ENCODE results near the gene CPEB3.
"Not testable (repeated sequence)": the region's sequence is repeated elsewhere in the genome, so short reads cannot be mapped to it uniquely, and the experiment has no call there.

The CPEB3 gene

GRCh38 chr10:92267343-92267742, 23.5 kb downstream of the CPEB3 start:
- DNase-seq (ENCODE audit: low read depth in 2 of 2), result no peak

GRCh38 chr10:92265687-92266258, 25.1 kb downstream of the CPEB3 start:
- DNase-seq (ENCODE audit: low read depth in 2 of 2), result no peak

DNA sequence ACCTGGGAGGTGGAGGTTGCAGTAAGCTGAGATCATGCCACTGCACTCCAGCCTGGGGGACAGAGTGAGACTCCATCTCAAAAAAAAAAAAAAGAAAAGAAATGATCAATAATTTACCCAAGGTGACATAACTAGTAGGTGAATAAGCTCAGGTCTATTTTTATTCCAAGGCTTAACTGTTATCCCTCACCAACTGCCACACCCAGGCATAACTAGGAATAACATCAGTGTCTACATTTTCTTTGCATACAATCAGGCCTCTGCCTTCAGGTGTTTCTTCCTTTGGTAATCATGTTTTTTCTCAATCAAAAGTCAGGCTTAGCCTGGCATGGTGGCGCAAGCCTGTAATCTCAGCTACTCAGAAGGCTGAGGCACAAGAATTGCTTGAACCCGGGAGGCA, 26.6 kb downstream of the CPEB3 start:
- DNase-seq (ENCODE audit: low read depth in 2 of 2), result no peak

- no peak for DNase-seq (ENCODE audit: low read depth in 2 of 2)
Observed at GRCh38 chr10:92263396-92263795, 27.5 kb downstream of the CPEB3 start.

- no peak for DNase-seq (ENCODE audit: low read depth in 2 of 2)
Observed at GRCh38 chr10:92248566-92248965, 42.3 kb downstream of the CPEB3 start.

- DNase-seq (ENCODE audit: low read depth in 2 of 2), result no peak
Observed at GRCh38 chr10:92244796-92245195, 46.1 kb downstream of the CPEB3 start.

GRCh38 chr10:92242910-92243671, 47.8 kb downstream of the CPEB3 start:
- no peak for DNase-seq (ENCODE audit: low read depth in 2 of 2)

DNA sequence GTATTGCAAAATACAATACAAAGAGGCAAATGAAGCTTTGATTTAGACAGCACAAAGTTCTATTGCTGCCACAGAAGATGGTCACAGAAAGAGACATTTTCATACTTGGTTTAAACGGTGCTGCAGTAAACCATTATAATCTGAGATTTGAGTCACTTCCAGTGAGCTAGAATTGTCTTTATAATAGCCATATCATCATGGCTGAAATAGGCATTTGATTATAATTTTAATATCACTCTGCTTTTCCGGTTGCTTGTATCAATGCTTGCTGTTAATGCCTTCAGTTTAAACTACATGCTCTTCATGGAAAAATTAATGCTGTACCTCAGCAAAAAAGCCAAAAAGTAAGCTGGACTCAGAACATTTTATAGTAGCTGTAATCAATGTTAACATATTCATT, 48.5 kb downstream of the CPEB3 start:
- DNase-seq (ENCODE audit: low read depth in 2 of 2), result no peak

- no peak for DNase-seq (ENCODE audit: low read depth in 2 of 2)
Observed at GRCh38 chr10:92241501-92241900, 49.4 kb downstream of the CPEB3 start.

- no peak for DNase-seq (ENCODE audit: low read depth in 2 of 2)
Observed at GRCh38 chr10:92241158-92241500, 49.7 kb downstream of the CPEB3 start.

- no peak for DNase-seq (ENCODE audit: low read depth in 2 of 2)
Observed at GRCh38 chr10:92240289-92241157, 50.4 kb downstream of the CPEB3 start.

GRCh38 chr10:92239600-92240288, 51.1 kb downstream of the CPEB3 start:
- DNase-seq (ENCODE audit: low read depth in 2 of 2), result no peak

- DNase-seq (ENCODE audit: low read depth in 2 of 2), result no peak
Observed at GRCh38 chr10:92239151-92239599, 51.7 kb downstream of the CPEB3 start.

DNA sequence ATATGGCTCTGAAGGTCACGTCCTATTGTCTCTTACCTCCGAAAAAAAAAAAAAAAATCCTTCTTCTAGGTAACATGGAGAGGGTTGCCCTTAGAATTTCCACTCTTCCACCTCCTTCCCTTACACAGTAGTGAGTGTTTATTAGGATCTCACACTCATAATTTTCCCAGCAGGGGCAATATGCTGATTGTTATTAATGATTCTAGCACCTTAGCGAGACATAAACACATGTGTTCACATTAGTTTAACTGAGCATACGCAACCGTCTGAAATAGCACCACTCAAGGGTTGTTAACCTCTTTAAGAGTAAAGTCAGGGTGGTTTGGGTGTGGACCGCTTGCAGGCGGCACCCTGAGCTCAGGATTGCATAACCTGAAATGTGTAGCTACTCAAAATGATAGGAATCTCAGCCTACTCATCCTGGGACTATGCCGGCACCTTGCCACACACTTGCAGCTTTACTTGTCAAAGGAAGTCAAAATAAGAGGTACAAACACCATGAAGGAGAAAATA, 52.2 kb downstream of the CPEB3 start:
- no peak for DNase-seq (ENCODE audit: low read depth in 2 of 2)

GRCh38 chr10:92238054-92238585, 52.8 kb downstream of the CPEB3 start:
- DNase-seq (ENCODE audit: low read depth in 2 of 2), result no peak

- DNase-seq (ENCODE audit: low read depth in 2 of 2), result no peak
Observed at GRCh38 chr10:92231196-92231595, 59.7 kb downstream of the CPEB3 start.

- DNase-seq (ENCODE audit: low read depth in 2 of 2), result no peak
Observed at GRCh38 chr10:92222603-92223262, 68.1 kb downstream of the CPEB3 start.

- DNase-seq (ENCODE audit: low read depth in 2 of 2), result no peak
Observed at GRCh38 chr10:92219559-92219958, 71.3 kb downstream of the CPEB3 start.

GRCh38 chr10:92218569-92218968, 72.3 kb downstream of the CPEB3 start:
- DNase-seq (ENCODE audit: low read depth in 2 of 2), result no peak

GRCh38 chr10:92216608-92217007, 74.3 kb downstream of the CPEB3 start:
- DNase-seq (ENCODE audit: low read depth in 2 of 2), result not testable (repeated sequence)

- not testable (repeated sequence) for DNase-seq (ENCODE audit: low read depth in 2 of 2)
Observed at GRCh38 chr10:92215222-92215621, 75.7 kb downstream of the CPEB3 start.

All from stimulated activated CD4-positive, alpha-beta T cell treated with anti-CD3 and anti-CD28 coated beads, Interleukin-15, amount 100 ng/mL, for 48 hours (primary cell).